ENCODE measurements around the gene IL27RA.
A peak's percentile ranks its signal among the peaks of the same experiment; 100 is the strongest.

Gene IL27RA

DNA sequence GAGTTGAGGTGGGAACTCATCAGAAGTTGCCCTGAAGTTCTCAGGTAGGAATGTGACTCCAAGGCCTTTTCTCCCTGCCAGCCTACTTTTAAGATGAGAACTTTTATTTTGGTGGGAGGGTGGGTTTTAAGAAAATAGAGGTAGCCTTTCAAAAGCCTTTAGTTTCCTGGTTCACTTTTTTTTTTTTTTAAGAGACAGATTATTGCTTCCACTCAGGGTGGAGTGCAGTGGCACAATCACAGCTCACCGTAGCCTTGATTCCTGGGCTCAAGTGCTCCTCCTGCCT is 51.1 kb downstream of the IL27RA start:
- POLR2A ChIA-PET = interaction anchor here (1.1 kb wide), 1 partner anchor 9 kb away, joined by 5 read pairs; no protein-coding TSS in a partner anchor
- Histone ChIP-seq H3K4me1 (ENCODE audit: control extremely low read depth in 1 of 4, control insufficient read depth in 4 of 4, insufficient read depth in 4 of 4, low read length in 3 of 4) (peaks cover 2 to 24% (median 20%) of the 10 kb centered on the region in 4 experiments), H3K9me3 (ENCODE audit: control extremely low read depth in 1 of 5, control insufficient read depth in 4 of 5, insufficient read depth in 2 of 5, low read depth in 1 of 5, low read length in 4 of 5) (no peaks in the 10 kb centered on the region), H3K27me3 (replicated peaks in 2 of 5; ENCODE audit: control insufficient read depth in 4 of 5, insufficient read depth in 5 of 5, low read length in 4 of 5) (no peaks in the 10 kb centered on the region), H3K36me3 (ENCODE audit: control insufficient read depth in 4 of 4, insufficient read depth in 4 of 4, low read length in 3 of 4) (peaks cover 2 to 4% (median 3%) of the 10 kb centered on the region in 4 experiments), H3K4me3 (ENCODE audit: control insufficient read depth in 1 of 7, extremely low read depth in 1 of 7, insufficient read depth in 4 of 7, low read depth in 2 of 7, low read length in 6 of 7) (peak overlapping the region in 1 of 7 experiments; percentile 83), H3K27ac (ENCODE audit: insufficient read depth in 1 of 2, low read depth in 1 of 2, low read length in 2 of 2, poor library complexity in 1 of 2, severe bottlenecking in 2 of 2) (no peak overlapping the region)
- WGBS (ENCODE audit: insufficient coverage) = 100% methylated on average over 1 of the region's 1 CpG
- DNase-seq = no peak
- CTCF ChIA-PET = interaction anchor here (1.4 to 3.4 kb wide), 4 partner anchors 9 to 44 kb away, joined by 3 to 12 read pairs (median 9); partner anchors contain the start of gene MISP3

DNA sequence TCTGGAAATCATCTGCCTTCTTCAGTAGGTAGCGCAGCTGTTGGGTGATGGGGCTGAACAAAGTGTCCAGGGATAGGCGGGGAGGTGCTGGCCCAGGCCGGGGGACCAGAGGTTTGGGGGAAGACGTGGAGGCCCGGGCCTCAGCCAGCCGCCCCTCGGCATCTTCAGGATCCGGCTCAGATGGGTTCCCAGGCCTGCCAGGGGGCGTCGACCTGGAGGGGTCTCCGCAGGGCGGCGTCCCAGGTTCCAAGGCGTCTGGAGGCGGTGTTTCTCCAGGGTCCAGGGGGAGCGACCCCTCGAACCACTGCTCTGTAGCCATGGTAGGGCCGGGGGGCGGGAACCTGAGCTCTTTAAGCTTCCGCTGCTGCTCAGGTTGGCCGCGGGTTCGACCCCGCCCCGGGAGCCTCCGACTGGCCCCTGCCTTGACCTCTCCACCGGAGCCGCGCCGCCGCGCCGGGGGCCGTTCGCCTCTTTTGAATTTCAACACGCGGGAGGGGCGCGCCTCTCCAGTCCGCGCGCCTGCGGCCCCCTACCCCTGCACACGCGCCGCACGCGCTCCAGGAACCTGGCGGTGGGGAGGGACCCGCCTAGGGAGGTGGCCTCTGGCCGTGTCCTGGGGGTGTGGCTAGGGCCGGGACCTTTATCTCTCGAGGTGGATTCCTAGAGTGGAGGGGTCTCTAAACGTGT is 53.9 kb downstream of the IL27RA start, which contains the start of gene C19orf67:
Gene C19orf67, minus strand, starts transcription at position 475 of the 687 bp plus-strand sequence. Its CDS starts 156 bp downstream, at position 319.
- ChIA-PET CTCF (no interaction called here), POLR2A (no interaction called here)
- Histone ChIP-seq H3K4me3 (ENCODE audit: control insufficient read depth in 1 of 7, extremely low read depth in 1 of 7, insufficient read depth in 4 of 7, low read depth in 2 of 7, low read length in 6 of 7) (no peak within 1 kb of the TSS), H3K4me1 (ENCODE audit: control extremely low read depth in 1 of 4, control insufficient read depth in 4 of 4, insufficient read depth in 4 of 4, low read length in 3 of 4) (peaks cover 2 to 23% (median 19%) of the 10 kb centered on the region in 4 experiments), H3K9me3 (ENCODE audit: control extremely low read depth in 1 of 5, control insufficient read depth in 4 of 5, insufficient read depth in 2 of 5, low read depth in 1 of 5, low read length in 4 of 5) (no peaks in the 10 kb centered on the region), H3K27ac (ENCODE audit: insufficient read depth in 1 of 2, low read depth in 1 of 2, low read length in 2 of 2, poor library complexity in 1 of 2, severe bottlenecking in 2 of 2) (no peak within 1 kb of the TSS), H3K27me3 (replicated peaks in 2 of 5; ENCODE audit: control insufficient read depth in 4 of 5, insufficient read depth in 5 of 5, low read length in 4 of 5) (no peaks in the 10 kb centered on the region), H3K36me3 (ENCODE audit: control insufficient read depth in 4 of 4, insufficient read depth in 4 of 4, low read length in 3 of 4) (peaks cover 5 to 19% (median 12%) of the 10 kb centered on the region in 4 experiments)
- WGBS (ENCODE audit: insufficient coverage) = 93% methylated on average over 45 of the region's 54 CpGs
- DNase-seq = no peak

DNA sequence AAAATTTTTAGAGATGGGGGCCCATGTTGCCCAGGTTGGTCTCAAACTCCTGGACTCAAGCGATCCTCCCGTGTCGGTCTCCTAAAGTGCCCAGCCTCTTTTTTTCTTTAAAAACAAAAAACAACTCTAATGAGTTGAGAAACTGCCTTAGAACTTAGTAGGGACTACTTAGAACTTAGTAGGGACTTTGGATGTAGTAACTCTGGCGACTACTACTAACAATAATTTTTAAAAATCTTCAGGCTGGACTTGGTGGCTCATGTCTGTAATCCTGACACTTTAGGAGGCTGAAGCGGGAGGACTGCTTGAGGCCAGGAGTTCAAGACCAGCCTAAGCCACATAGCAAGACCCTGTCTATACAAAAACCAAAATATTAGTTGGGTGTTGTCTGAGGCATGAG is 54.5 kb downstream of the IL27RA start:
- ChIA-PET POLR2A (no interaction called here), CTCF (no interaction called here)
- no peak overlapping the region for H3K4me3 ChIP-seq (ENCODE audit: control insufficient read depth in 1 of 7, extremely low read depth in 1 of 7, insufficient read depth in 4 of 7, low read depth in 2 of 7, low read length in 6 of 7)

GRCh38 chr19:14088634-14089411 is 57.3 kb downstream of the IL27RA start:
- Histone ChIP-seq H3K4me1 (ENCODE audit: control extremely low read depth in 1 of 4, control insufficient read depth in 4 of 4, insufficient read depth in 4 of 4, low read length in 3 of 4) (peaks cover 0 to 18% (median 17%) of the 10 kb centered on the region in 4 experiments), H3K27ac (ENCODE audit: insufficient read depth in 1 of 2, low read depth in 1 of 2, low read length in 2 of 2, poor library complexity in 1 of 2, severe bottlenecking in 2 of 2) (no peak overlapping the region), H3K36me3 (ENCODE audit: control insufficient read depth in 4 of 4, insufficient read depth in 4 of 4, low read length in 3 of 4) (peaks cover 5 to 19% (median 14%) of the 10 kb centered on the region in 4 experiments), H3K27me3 (replicated peaks in 2 of 5; ENCODE audit: control insufficient read depth in 4 of 5, insufficient read depth in 5 of 5, low read length in 4 of 5) (no peaks in the 10 kb centered on the region), H3K9me3 (ENCODE audit: control extremely low read depth in 1 of 5, control insufficient read depth in 4 of 5, insufficient read depth in 2 of 5, low read depth in 1 of 5, low read length in 4 of 5) (peaks cover 0 to 6% (median 0%) of the 10 kb centered on the region in 5 experiments), H3K4me3 (ENCODE audit: control insufficient read depth in 1 of 7, extremely low read depth in 1 of 7, insufficient read depth in 4 of 7, low read depth in 2 of 7, low read length in 6 of 7) (peak overlapping the region in 5 of 7 experiments; percentile 35 to 84 (median 72))
- POLR2A ChIA-PET = interaction anchor here (1.0 kb wide), 1 partner anchor 249 kb away, joined by 3 read pairs; no protein-coding TSS in a partner anchor
- no peak for DNase-seq
- WGBS (ENCODE audit: insufficient coverage) = 92% methylated on average over 24 of the region's 30 CpGs
- CTCF ChIA-PET = interaction anchor here (1.1 to 2.2 kb wide), 7 partner anchors 8 to 27 kb away, joined by 3 to 11 read pairs (median 4); partner anchors contain the start of gene MISP3

More for the DNA sequence above, 54.5 kb downstream of the IL27RA start:
- Histone ChIP-seq H3K27ac (ENCODE audit: insufficient read depth in 1 of 2, low read depth in 1 of 2, low read length in 2 of 2, poor library complexity in 1 of 2, severe bottlenecking in 2 of 2) (no peak overlapping the region), H3K9me3 (ENCODE audit: control extremely low read depth in 1 of 5, control insufficient read depth in 4 of 5, insufficient read depth in 2 of 5, low read depth in 1 of 5, low read length in 4 of 5) (no peaks in the 10 kb centered on the region), H3K4me1 (ENCODE audit: control extremely low read depth in 1 of 4, control insufficient read depth in 4 of 4, insufficient read depth in 4 of 4, low read length in 3 of 4) (peaks cover 2 to 17% (median 14%) of the 10 kb centered on the region in 4 experiments), H3K27me3 (replicated peaks in 2 of 5; ENCODE audit: control insufficient read depth in 4 of 5, insufficient read depth in 5 of 5, low read length in 4 of 5) (no peaks in the 10 kb centered on the region), H3K36me3 (ENCODE audit: control insufficient read depth in 4 of 4, insufficient read depth in 4 of 4, low read length in 3 of 4) (peaks cover 5 to 19% (median 12%) of the 10 kb centered on the region in 4 experiments)
- no CpG with 5 or more reads among the region's 5 CpGs for WGBS (ENCODE audit: insufficient coverage)
- DNase-seq = no peak

- Histone ChIP-seq H3K36me3 (ENCODE audit: control insufficient read depth in 4 of 4, insufficient read depth in 4 of 4, low read length in 3 of 4) (peaks cover 5 to 19% (median 14%) of the 10 kb centered on the region in 4 experiments), H3K27ac (ENCODE audit: insufficient read depth in 1 of 2, low read depth in 1 of 2, low read length in 2 of 2, poor library complexity in 1 of 2, severe bottlenecking in 2 of 2) (no peak overlapping the region), H3K4me3 (ENCODE audit: control insufficient read depth in 1 of 7, extremely low read depth in 1 of 7, insufficient read depth in 4 of 7, low read depth in 2 of 7, low read length in 6 of 7) (peak overlapping the region; percentile 17 to 84 (median 71)), H3K4me1 (ENCODE audit: control extremely low read depth in 1 of 4, control insufficient read depth in 4 of 4, insufficient read depth in 4 of 4, low read length in 3 of 4) (peaks cover 0 to 18% (median 17%) of the 10 kb centered on the region in 4 experiments), H3K27me3 (replicated peaks in 2 of 5; ENCODE audit: control insufficient read depth in 4 of 5, insufficient read depth in 5 of 5, low read length in 4 of 5) (no peaks in the 10 kb centered on the region), H3K9me3 (ENCODE audit: control extremely low read depth in 1 of 5, control insufficient read depth in 4 of 5, insufficient read depth in 2 of 5, low read depth in 1 of 5, low read length in 4 of 5) (peaks cover 0 to 6% (median 0%) of the 10 kb centered on the region in 5 experiments)
- ChIA-PET CTCF (interaction anchor here (1.1 to 2.2 kb wide), 5 partner anchors 9 to 27 kb away, joined by 3 to 11 read pairs (median 4); partner anchors contain the start of gene MISP3), POLR2A (interaction anchor here (1.0 kb wide), 1 partner anchor 250 kb away, joined by 3 read pairs; no protein-coding TSS in a partner anchor)
- WGBS (ENCODE audit: insufficient coverage) = 37% methylated on average over 11 of the region's 16 CpGs
- DNase-seq = peak in 2 of 3 donors; percentile 50 to 56
Observed at GRCh38 chr19:14089412-14089661, 57.8 kb downstream of the IL27RA start.

GRCh38 chr19:14089662-14090508 is 58.3 kb downstream of the IL27RA start:
- ChIA-PET CTCF (interaction anchor here (1.1 to 2.2 kb wide), 5 partner anchors 9 to 26 kb away, joined by 3 to 11 read pairs (median 4); partner anchors contain the start of gene MISP3), POLR2A (interaction anchor here (0.7 to 1.0 kb wide), 2 partner anchors 8 to 250 kb away, joined by 3 read pairs; no protein-coding TSS in a partner anchor)
- Histone ChIP-seq H3K27ac (ENCODE audit: insufficient read depth in 1 of 2, low read depth in 1 of 2, low read length in 2 of 2, poor library complexity in 1 of 2, severe bottlenecking in 2 of 2) (no peak overlapping the region), H3K4me1 (ENCODE audit: control extremely low read depth in 1 of 4, control insufficient read depth in 4 of 4, insufficient read depth in 4 of 4, low read length in 3 of 4) (peaks cover 0 to 18% (median 17%) of the 10 kb centered on the region in 4 experiments), H3K27me3 (replicated peaks in 2 of 5; ENCODE audit: control insufficient read depth in 4 of 5, insufficient read depth in 5 of 5, low read length in 4 of 5) (no peaks in the 10 kb centered on the region), H3K9me3 (ENCODE audit: control extremely low read depth in 1 of 5, control insufficient read depth in 4 of 5, insufficient read depth in 2 of 5, low read depth in 1 of 5, low read length in 4 of 5) (peaks cover 0 to 6% (median 0%) of the 10 kb centered on the region in 5 experiments), H3K36me3 (ENCODE audit: control insufficient read depth in 4 of 4, insufficient read depth in 4 of 4, low read length in 3 of 4) (peaks cover 5 to 19% (median 14%) of the 10 kb centered on the region in 4 experiments), H3K4me3 (ENCODE audit: control insufficient read depth in 1 of 7, extremely low read depth in 1 of 7, insufficient read depth in 4 of 7, low read depth in 2 of 7, low read length in 6 of 7) (peak overlapping the region; percentile 35 to 84 (median 72))
- peak; percentile 59 to 73 (median 64) for DNase-seq
- WGBS (ENCODE audit: insufficient coverage) = under 1% methylated on average over 81 of the region's 142 CpGs

Data from common myeloid progenitor, CD34-positive (primary cell).